Measurements from ENCODE around the gene KIF23. TPM values are rescaled to one million over a fixed set of nuclear protein-coding genes. Genes with fewer than 3 reads are reported as not detected.
A peak's percentile ranks its signal among the peaks of the same experiment; 100 is the strongest.

KIF23 gene
- total and polyA plus RNA-seq, 7 experiments from 2014 or later: 0.30 to 39.4 (median 0.72) TPM; not detected in 3

DNA sequence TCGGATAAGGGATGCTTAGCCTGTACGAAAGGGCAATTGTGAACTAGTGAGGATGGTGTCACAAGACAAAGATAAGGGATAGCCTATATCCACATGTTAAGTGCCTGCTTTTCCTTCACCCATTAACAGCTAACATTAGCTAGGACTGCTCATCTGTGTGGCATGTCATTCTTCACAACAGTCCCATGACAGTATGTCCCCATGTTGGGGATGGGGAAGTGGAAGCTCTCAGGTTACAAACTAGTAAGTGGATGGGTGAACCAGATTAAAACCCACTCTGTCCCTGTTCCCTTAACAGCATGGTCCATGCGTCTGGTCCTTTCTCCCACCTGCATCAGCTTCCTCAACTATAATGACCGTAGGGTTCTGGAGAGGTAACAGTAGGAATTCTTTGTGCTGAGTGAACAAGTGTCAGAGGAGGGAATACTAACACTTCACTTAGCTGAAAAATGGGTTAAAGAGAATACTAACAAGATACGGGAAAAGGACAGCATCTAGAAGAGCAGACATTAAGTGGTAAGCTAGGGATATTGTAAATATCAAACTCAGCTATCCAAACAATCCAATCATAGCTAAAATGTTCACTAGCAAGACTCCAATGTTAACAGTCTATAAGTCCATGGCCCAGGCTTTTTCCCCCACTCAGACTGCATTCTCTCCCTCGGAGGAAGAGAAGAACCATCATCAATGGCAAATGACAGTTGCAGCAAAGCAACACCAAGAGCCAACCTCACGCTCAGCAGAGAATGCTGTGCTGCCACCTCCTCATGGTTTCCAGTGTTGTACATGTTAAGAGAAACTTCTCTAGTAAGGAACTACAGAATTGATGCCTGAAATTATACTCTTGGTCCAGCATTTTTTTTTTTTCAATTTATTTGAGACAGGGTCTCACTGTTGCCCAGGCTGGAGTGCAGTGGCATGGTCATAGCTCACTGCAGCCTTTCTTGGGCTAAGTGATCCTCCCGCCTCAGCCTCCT lies 43.4 kb downstream of the KIF23 start:
- intact Hi-C loops (cut with micrococcal nuclease): no loop called here
- DNase-seq: no peak
- CTCF ChIA-PET: no interaction called here
- H3K27ac ChIP-seq (ENCODE audit: low read depth, low read length): no peak overlapping the region
- no peak for ATAC-seq
- peaks cover 19 to 28% of the 10 kb centered on the region in 2 donors for H3K4me1 ChIP-seq (ENCODE audit: control insufficient read depth in 2 of 2, insufficient read depth in 2 of 2, low read length in 2 of 2)
- no peak overlapping the region for H3K4me3 ChIP-seq (ENCODE audit: low read length)
- no peaks in the 10 kb centered on the region for H3K27me3 Mint-ChIP-seq
- peaks cover 0 to 38% (median 33%) of the 10 kb centered on the region in 5 donors for H3K36me3 Mint-ChIP-seq
- no peak overlapping the region for H3K4me3 Mint-ChIP-seq
- H3K9me3 Mint-ChIP-seq: no peaks in the 10 kb centered on the region
- peaks cover 34 to 74% (median 56%) of the 10 kb centered on the region in 7 donors for H3K4me1 Mint-ChIP-seq
- no peaks in the 10 kb centered on the region for H3K9me3 ChIP-seq (ENCODE audit: control insufficient read depth in 2 of 3, low read length in 3 of 3)
- no peaks in the 10 kb centered on the region for H3K27me3 ChIP-seq (ENCODE audit: control insufficient read depth in 2 of 2, insufficient read depth in 2 of 2, low read length in 2 of 2)
- peaks cover 0 to 31% (median 0%) of the 10 kb centered on the region in 3 experiments for H3K36me3 ChIP-seq (ENCODE audit: control insufficient read depth in 2 of 3, insufficient read depth in 3 of 3, low read length in 3 of 3)
- H3K27ac Mint-ChIP-seq: peak overlapping the region in 7 of 9 donors; percentile 16 to 66 (median 44)
- POLR2A ChIA-PET: interaction anchor here (1.0 to 1.4 kb wide), 2 partner anchors 11 to 640 kb away, joined by 3 to 6 read pairs; partner anchors contain the start of gene TLE3

DNA sequence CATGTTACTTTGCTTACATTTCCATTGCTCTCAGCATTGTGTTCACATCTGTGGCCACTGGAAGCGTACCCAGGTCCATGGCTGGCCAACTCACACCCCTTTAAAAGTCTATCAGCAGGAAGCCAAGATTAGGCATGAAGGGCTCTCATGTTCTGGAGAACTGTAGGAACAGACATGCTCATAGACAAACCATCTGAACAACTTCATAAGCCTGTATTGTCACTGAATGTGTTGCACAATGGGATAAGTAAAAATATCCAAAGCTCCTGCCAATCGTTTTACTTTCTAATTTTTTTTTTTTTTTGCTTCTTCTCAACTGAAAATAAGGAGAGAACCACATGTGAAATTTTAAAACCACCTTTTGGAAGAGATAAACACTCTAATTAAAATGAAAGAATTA lies 44.9 kb downstream of the KIF23 start:
- Mint-ChIP-seq H3K9me3 (no peaks in the 10 kb centered on the region), H3K4me1 (peaks cover 28 to 77% (median 58%) of the 10 kb centered on the region in 7 donors), H3K36me3 (peaks cover 0 to 29% (median 25%) of the 10 kb centered on the region in 5 donors), H3K27ac (peak overlapping the region in 5 of 9 donors; percentile 16 to 71 (median 57)), H3K27me3 (no peaks in the 10 kb centered on the region), H3K4me3 (no peak overlapping the region)
- no peak for ATAC-seq
- CTCF ChIA-PET: no interaction called here
- Histone ChIP-seq H3K36me3 (ENCODE audit: control insufficient read depth in 2 of 3, insufficient read depth in 3 of 3, low read length in 3 of 3) (peaks cover 0 to 24% (median 0%) of the 10 kb centered on the region in 3 experiments), H3K27me3 (ENCODE audit: control insufficient read depth in 2 of 2, insufficient read depth in 2 of 2, low read length in 2 of 2) (no peaks in the 10 kb centered on the region), H3K9me3 (ENCODE audit: control insufficient read depth in 2 of 3, low read length in 3 of 3) (no peaks in the 10 kb centered on the region), H3K4me3 (ENCODE audit: low read length) (no peak overlapping the region), H3K4me1 (ENCODE audit: control insufficient read depth in 2 of 2, insufficient read depth in 2 of 2, low read length in 2 of 2) (peaks cover 20 to 21% of the 10 kb centered on the region in 2 donors), H3K27ac (ENCODE audit: low read depth, low read length) (no peak overlapping the region)
- no peak for DNase-seq
- intact Hi-C loops (cut with micrococcal nuclease): no loop called here
- POLR2A ChIA-PET: interaction anchor here (0.6 kb wide), 1 partner anchor 33 kb away, joined by 3 read pairs; no protein-coding TSS in a partner anchor

DNA sequence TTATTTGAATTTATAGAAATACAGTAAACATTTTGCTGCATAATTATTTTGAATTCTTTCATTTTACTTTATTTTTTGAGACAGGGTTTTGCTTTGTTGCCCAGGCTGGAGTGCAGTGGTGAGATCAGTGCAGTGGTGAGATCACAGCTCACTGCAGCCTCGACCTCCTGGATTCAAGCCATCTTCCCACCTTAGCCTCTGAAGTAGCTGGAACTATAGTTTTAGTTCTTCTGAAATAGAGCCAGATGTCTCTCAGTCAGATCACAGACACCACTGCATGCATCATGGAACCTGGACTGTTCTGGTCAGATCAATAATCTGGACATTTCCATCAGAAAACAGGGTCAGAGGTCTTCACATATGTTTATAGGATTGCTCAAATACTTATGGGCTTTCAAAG lies 46.3 kb downstream of the KIF23 start:
- Mint-ChIP-seq H3K27me3 (peaks cover 0 to 7% (median 0%) of the 10 kb centered on the region in 5 donors), H3K27ac (peak overlapping the region in 1 of 9 donors; percentile 25), H3K4me3 (peak overlapping the region in 4 of 10 donors; percentile 29 to 93 (median 77)), H3K4me1 (peaks cover 15 to 62% (median 45%) of the 10 kb centered on the region in 7 donors), H3K36me3 (peaks cover 0 to 17% (median 13%) of the 10 kb centered on the region in 5 donors), H3K9me3 (no peaks in the 10 kb centered on the region)
- DNase-seq (no peak), ATAC-seq (no peak)
- Histone ChIP-seq H3K4me1 (ENCODE audit: control insufficient read depth in 2 of 2, insufficient read depth in 2 of 2, low read length in 2 of 2) (peaks cover 8 to 10% of the 10 kb centered on the region in 2 donors), H3K36me3 (ENCODE audit: control insufficient read depth in 2 of 3, insufficient read depth in 3 of 3, low read length in 3 of 3) (peaks cover 0 to 18% (median 0%) of the 10 kb centered on the region in 3 experiments), H3K4me3 (ENCODE audit: low read length) (no peak overlapping the region), H3K9me3 (ENCODE audit: control insufficient read depth in 2 of 3, low read length in 3 of 3) (no peaks in the 10 kb centered on the region), H3K27ac (ENCODE audit: low read depth, low read length) (peak overlapping the region; percentile 3), H3K27me3 (ENCODE audit: control insufficient read depth in 2 of 2, insufficient read depth in 2 of 2, low read length in 2 of 2) (no peaks in the 10 kb centered on the region)
- ChIA-PET CTCF (no interaction called here), POLR2A (interaction anchor here (0.8 to 3.8 kb wide), 2 partner anchors 8 to 638 kb away, joined by 4 to 138 read pairs; partner anchors contain the start of genes RPLP1 and TLE3)
- intact Hi-C loops (cut with micrococcal nuclease): loop anchor here in 1 of 2 donors (5.0 kb wide), 1 partner anchor 403 kb away; no protein-coding TSS in a partner anchor

DNA sequence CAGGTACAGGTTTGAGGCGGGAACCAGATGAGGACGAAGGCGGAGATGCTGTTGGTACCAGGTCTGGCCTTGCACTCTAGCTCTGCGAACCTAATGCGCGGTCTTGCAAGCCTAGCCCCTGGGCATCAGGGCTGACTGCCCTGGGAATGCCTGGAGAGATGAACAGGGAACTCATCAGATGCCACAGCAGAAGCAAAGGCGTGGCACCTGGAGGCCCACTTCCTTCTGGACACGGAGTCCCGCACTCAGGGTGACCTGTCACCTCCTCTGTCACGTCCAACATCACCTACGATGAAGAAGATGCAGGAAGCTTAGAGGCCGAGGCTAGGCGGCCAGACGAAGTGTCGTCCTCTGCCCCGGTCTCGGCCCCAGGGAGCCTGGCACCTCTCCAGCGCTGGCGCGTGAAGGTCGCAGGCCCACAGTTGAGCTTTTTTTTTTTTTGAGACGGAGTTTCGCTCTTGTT lies 47.9 kb downstream of the KIF23 start:
- peaks cover 0 to 17% (median 0%) of the 10 kb centered on the region in 5 donors for H3K27me3 Mint-ChIP-seq
- Histone ChIP-seq H3K4me1 (ENCODE audit: control insufficient read depth in 2 of 2, insufficient read depth in 2 of 2, low read length in 2 of 2) (peaks cover 7 to 12% of the 10 kb centered on the region in 2 donors), H3K4me3 (ENCODE audit: low read length) (peak overlapping the region; percentile 84), H3K36me3 (ENCODE audit: control insufficient read depth in 2 of 3, insufficient read depth in 3 of 3, low read length in 3 of 3) (peaks cover 0 to 2% (median 0%) of the 10 kb centered on the region in 3 experiments), H3K27ac (ENCODE audit: low read depth, low read length) (peak overlapping the region; percentile 91), H3K27me3 (ENCODE audit: control insufficient read depth in 2 of 2, insufficient read depth in 2 of 2, low read length in 2 of 2) (no peaks in the 10 kb centered on the region), H3K9me3 (ENCODE audit: control insufficient read depth in 2 of 3, low read length in 3 of 3) (no peaks in the 10 kb centered on the region)
- peak in 1 of 9 donors; percentile 15 for DNase-seq
- peak overlapping the region; percentile 87 to 95 (median 92) for H3K4me3 Mint-ChIP-seq
- ATAC-seq: no peak
- peak overlapping the region; percentile 79 to 97 (median 91) for H3K27ac Mint-ChIP-seq
- intact Hi-C loops (cut with micrococcal nuclease): loop anchor here (1.0 to 5.0 kb wide), 4 partner anchors 10 to 405 kb away; partner anchors contain the start of genes RPLP1 (in 2 of the 2) and KIF23 (in 1 of the 2)
- H3K36me3 Mint-ChIP-seq: peaks cover 0 to 8% (median 0%) of the 10 kb centered on the region in 5 donors
- POLR2A ChIA-PET: interaction anchor here (0.8 to 3.8 kb wide), 5 partner anchors 9 to 645 kb away, joined by 3 to 138 read pairs (median 4); partner anchors contain the start of genes KIF23, RPLP1 and TLE3
- no peaks in the 10 kb centered on the region for H3K9me3 Mint-ChIP-seq
- CTCF ChIA-PET: interaction anchor here (0.6 to 1.8 kb wide), 9 partner anchors 8 to 969 kb away, joined by 3 to 17 read pairs (median 3); partner anchors contain the start of gene RPLP1
- H3K4me1 Mint-ChIP-seq: peaks cover 10 to 52% (median 37%) of the 10 kb centered on the region in 7 donors

DNA sequence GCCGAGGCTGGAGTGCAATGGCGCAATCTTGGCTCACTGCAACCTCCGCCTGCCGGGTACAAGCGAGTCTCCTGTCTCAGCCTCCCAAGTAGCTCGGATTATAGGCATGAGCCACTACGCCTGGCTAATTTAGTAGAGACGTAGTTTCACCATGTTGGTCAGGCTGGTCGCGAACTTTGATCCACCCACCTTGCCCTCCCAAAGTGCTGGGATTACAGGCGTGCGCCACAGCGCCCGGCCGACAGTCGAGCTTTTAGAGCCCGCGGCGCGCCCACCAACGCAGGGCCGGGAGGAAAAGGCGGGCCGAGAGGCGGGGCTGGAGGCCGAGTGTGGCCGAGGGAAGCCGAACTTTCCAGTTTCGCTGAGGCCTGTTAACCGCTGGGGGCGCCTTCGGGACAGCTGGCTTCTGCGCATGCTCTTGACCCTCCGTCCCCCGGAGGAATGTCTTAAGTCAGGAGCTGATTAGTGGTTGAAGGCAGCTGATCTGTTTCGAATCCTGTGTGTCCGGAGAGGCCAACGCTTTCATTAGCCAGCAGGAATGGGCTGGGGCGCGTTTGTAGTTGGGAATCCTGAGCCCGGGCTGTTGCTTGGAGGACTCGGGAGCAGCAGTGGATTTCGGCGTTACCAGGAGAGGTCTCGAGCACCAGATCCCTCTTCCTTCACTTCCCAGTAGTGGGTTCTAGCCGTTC lies 48.5 kb downstream of the KIF23 start:
- POLR2A ChIA-PET: interaction anchor here (0.6 to 3.8 kb wide), 6 partner anchors 10 to 1102 kb away, joined by 3 to 138 read pairs (median 4); partner anchors contain the start of genes KIF23, RPLP1 and TLE3
- peak overlapping the region; percentile 84 for H3K4me3 ChIP-seq (ENCODE audit: low read length)
- peak; percentile 84 to 90 (median 89) for DNase-seq
- peak; percentile 99 for ATAC-seq
- intact Hi-C loops (cut with micrococcal nuclease): loop anchor here (1.0 to 5.0 kb wide), 4 partner anchors 10 to 405 kb away; partner anchors contain the start of genes RPLP1 (in 2 of the 2) and KIF23 (in 1 of the 2)
- H3K4me1 ChIP-seq (ENCODE audit: control insufficient read depth in 2 of 2, insufficient read depth in 2 of 2, low read length in 2 of 2): peaks cover 10 to 17% of the 10 kb centered on the region in 2 donors
- H3K27me3 Mint-ChIP-seq: peaks cover 0 to 17% (median 0%) of the 10 kb centered on the region in 5 donors
- H3K9me3 ChIP-seq (ENCODE audit: control insufficient read depth in 2 of 3, low read length in 3 of 3): no peaks in the 10 kb centered on the region
- CTCF ChIA-PET: interaction anchor here (0.6 to 1.8 kb wide), 10 partner anchors 9 to 969 kb away, joined by 3 to 17 read pairs (median 3); partner anchors contain the start of gene RPLP1
- peaks cover 0 to 6% (median 0%) of the 10 kb centered on the region in 5 donors for H3K36me3 Mint-ChIP-seq
- peak overlapping the region; percentile 87 to 95 (median 92) for H3K4me3 Mint-ChIP-seq
- peak overlapping the region; percentile 91 for H3K27ac ChIP-seq (ENCODE audit: low read depth, low read length)
- H3K27ac Mint-ChIP-seq: peak overlapping the region; percentile 79 to 97 (median 91)
- H3K27me3 ChIP-seq (ENCODE audit: control insufficient read depth in 2 of 2, insufficient read depth in 2 of 2, low read length in 2 of 2): no peaks in the 10 kb centered on the region
- H3K4me1 Mint-ChIP-seq: peaks cover 10 to 51% (median 37%) of the 10 kb centered on the region in 7 donors
- no peaks in the 10 kb centered on the region for H3K36me3 ChIP-seq (ENCODE audit: control insufficient read depth in 2 of 3, insufficient read depth in 3 of 3, low read length in 3 of 3)
- H3K9me3 Mint-ChIP-seq: no peaks in the 10 kb centered on the region

Data from naive thymus-derived CD4-positive, alpha-beta T cell (primary cell).